HEK293T (cell line): ENCODE results near the gene DPYSL4.

Experiments
- ARNT ChIP-seq: fragments of 450-650 bp; IDR thresholded peaks from 2 replicates; pipeline ENCODE4 v1.6.1; 2017; ENCODE audit warnings: mild to moderate bottlenecking
- BHLHE40 ChIP-seq: fragments of 450-650 bp; IDR thresholded peaks from 2 replicates; pipeline ENCODE4 v1.6.1; 2016; ENCODE audit warnings: mild to moderate bottlenecking, moderate library complexity, borderline replicate concordance
- ELF4 ChIP-seq: fragments of 450-650 bp; IDR thresholded peaks from 2 replicates; pipeline ENCODE4 v1.6.1; 2017; ENCODE audit warnings: antibody characterized with exemption
- FOXA1 ChIP-seq: fragments of 450-650 bp; IDR thresholded peaks from 2 replicates; pipeline ENCODE4 v1.6.1; 2016; ENCODE audit warnings: mild to moderate bottlenecking
- FOXK2 ChIP-seq: fragments of 450-650 bp; IDR thresholded peaks from 2 replicates; pipeline ENCODE4 v1.6.1; 2016; ENCODE audit warnings: mild to moderate bottlenecking
- FOXM1 ChIP-seq: fragments of 450-650 bp; IDR thresholded peaks from 2 replicates; pipeline ENCODE4 v1.6.1; 2017; ENCODE audit warnings: mild to moderate bottlenecking, borderline replicate concordance
- LEF1 ChIP-seq: fragments of 450-650 bp; IDR thresholded peaks from 2 replicates; pipeline ENCODE4 v1.6.1; 2017; ENCODE audit warnings: mild to moderate bottlenecking, borderline replicate concordance
- NFRKB ChIP-seq: fragments of 450-650 bp; IDR thresholded peaks from 2 replicates; pipeline ENCODE4 v1.6.1; 2016; ENCODE audit warnings: mild to moderate bottlenecking, moderate library complexity
- SP1 ChIP-seq: fragments of 450-650 bp; IDR thresholded peaks from 2 replicates; pipeline ENCODE4 v1.6.1; 2017
- SUZ12 ChIP-seq: fragments of 450-650 bp; IDR thresholded peaks from 2 replicates; pipeline ENCODE4 v1.6.1; 2016; ENCODE audit warnings: mild to moderate bottlenecking
- TARDBP ChIP-seq: fragments of 450-650 bp; IDR thresholded peaks from 2 replicates; pipeline ENCODE4 v1.6.1; 2016
- ZNF384 ChIP-seq: fragments of 450-650 bp; IDR thresholded peaks from 2 replicates; pipeline ENCODE4 v1.6.1; 2016
- TF ChIP-seq, protein P1 (sequence below): fragments of 450-650 bp; IDR thresholded peaks from 2 replicates; pipeline ENCODE4 v1.6.1; 2016

DNA sequence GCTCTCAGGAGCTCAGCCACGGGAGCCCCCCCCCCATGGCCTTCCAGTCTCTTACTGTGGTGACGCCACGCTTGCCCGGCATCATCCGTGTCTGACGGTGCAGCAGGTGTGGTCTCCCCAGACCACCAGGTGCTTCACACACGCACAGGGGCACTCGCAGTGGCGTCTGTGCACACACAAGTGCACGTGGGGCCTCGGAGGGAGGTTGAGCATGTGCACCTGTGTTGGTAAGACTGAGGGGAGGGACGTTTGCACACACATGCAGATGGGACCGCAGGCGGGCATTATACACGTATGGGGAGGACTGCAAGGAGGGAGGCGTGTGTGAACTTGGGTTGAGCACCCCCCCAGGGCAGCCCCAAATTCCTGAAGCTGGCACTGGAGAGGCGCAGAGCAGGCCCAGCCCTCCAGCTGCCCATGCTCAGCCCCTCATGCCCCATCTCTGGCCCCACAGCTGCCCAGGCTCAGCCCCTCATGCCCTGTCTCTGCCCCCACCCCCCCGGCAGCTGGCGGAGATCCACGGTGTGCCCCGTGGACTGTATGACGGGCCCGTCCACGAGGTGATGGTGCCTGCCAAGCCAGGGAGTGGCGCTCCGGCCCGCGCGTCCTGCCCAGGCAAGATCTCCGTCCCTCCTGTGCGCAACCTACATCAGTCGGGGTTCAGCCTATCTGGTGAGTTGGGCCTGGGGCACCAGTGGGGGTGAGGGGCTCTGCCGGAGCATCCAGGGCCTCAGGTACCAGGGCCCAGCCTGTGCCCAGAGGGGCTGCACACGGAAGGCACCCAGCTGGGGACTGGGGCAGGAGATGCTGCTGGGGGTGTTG, 16.7 kb downstream of the DPYSL4 start:
- TF ChIP-seq FOXM1 (no peak), BHLHE40 (no peak), ARNT (no peak), SUZ12 (no peak), ZNF384 (no peak), SP1 (no peak), FOXK2 (no peak), ELF4 (no peak), FOXA1 (no peak), TARDBP (no peak), LEF1 (no peak), NFRKB (no peak)
- TF ChIP-seq, protein P1, sequence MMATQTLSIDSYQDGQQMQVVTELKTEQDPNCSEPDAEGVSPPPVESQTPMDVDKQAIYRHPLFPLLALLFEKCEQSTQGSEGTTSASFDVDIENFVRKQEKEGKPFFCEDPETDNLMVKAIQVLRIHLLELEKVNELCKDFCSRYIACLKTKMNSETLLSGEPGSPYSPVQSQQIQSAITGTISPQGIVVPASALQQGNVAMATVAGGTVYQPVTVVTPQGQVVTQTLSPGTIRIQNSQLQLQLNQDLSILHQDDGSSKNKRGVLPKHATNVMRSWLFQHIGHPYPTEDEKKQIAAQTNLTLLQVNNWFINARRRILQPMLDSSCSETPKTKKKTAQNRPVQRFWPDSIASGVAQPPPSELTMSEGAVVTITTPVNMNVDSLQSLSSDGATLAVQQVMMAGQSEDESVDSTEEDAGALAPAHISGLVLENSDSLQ, result no peak
